ENCODE results near the gene GAN. TPM values are rescaled to one million over a fixed set of nuclear protein-coding genes. Genes with fewer than 3 reads are reported as not detected.
A peak's percentile ranks its signal among the peaks of the same experiment; 100 is the strongest.

GAN gene
- total RNA-seq, 5 donors from 2014 or later (not counting 1 experiment from before 2014, with no cell fraction given) = 5.4 to 8.1 (median 7.5) TPM

- H3K36me3 ChIP-seq (ENCODE audit: control insufficient read depth in 2 of 2, extremely low read depth in 1 of 2, insufficient read depth in 1 of 2, low read length in 1 of 2) = peaks cover 0 to 3% of the 10 kb centered on the region in 2 donors
- ChIA-PET POLR2A (interaction anchor here (0.6 kb wide), 2 partner anchors 12 to 435 kb away, joined by 4 to 10 read pairs; no protein-coding TSS in a partner anchor), CTCF (interaction anchor here in 1 of 2 donors (0.6 kb wide), 1 partner anchor 49 kb away, joined by 4 read pairs; no protein-coding TSS in a partner anchor)
- H3K27me3 Mint-ChIP-seq = no peaks in the 10 kb centered on the region
- H3K4me1 ChIP-seq (ENCODE audit: control insufficient read depth in 1 of 2, extremely low read depth in 1 of 2, insufficient read depth in 2 of 2, low read length in 2 of 2) = peaks cover 12 to 24% of the 10 kb centered on the region in 2 experiments
- no peak overlapping the region for H3K27ac ChIP-seq (ENCODE audit: low read length)
- peak overlapping the region; percentile 74 to 82 for H3K27ac Mint-ChIP-seq
- no peaks in the 10 kb centered on the region for H3K36me3 Mint-ChIP-seq
- H3K4me3 Mint-ChIP-seq = peak overlapping the region; percentile 94 to 98 (median 96)
- peaks cover 63 to 68% (median 66%) of the 10 kb centered on the region in 3 donors for H3K4me1 Mint-ChIP-seq
- under 1% methylated on average over 81 of the region's 88 CpGs for whole genome bisulfite sequencing (ENCODE audit: insufficient coverage)
- peak overlapping the region; percentile 55 to 87 for H3K4me3 ChIP-seq (ENCODE audit: control insufficient read depth in 1 of 2, extremely low read depth in 1 of 2, low read length in 1 of 2)
- DNase-seq (peak in 31 of 35 experiments; percentile 3 to 51 (median 18)), ATAC-seq (replicated peaks in 1 of 4) (peak; percentile 9 to 26 (median 18))
- no peaks in the 10 kb centered on the region for H3K27me3 ChIP-seq (replicated peaks in 1 of 2; ENCODE audit: control insufficient read depth in 2 of 2, extremely low read depth in 1 of 2, insufficient read depth in 2 of 2, low read length in 1 of 2)
- H3K9me3 ChIP-seq = no peaks in the 10 kb centered on the region
- H3K9me3 Mint-ChIP-seq = no peaks in the 10 kb centered on the region
Observed at GRCh38 chr16:81315271-81316175, 761 bp downstream of the GAN start.

- ATAC-seq (replicated peaks in 1 of 4) (no peak), DNase-seq (no peak)
- Histone ChIP-seq H3K27me3 (replicated peaks in 1 of 2; ENCODE audit: control insufficient read depth in 2 of 2, extremely low read depth in 1 of 2, insufficient read depth in 2 of 2, low read length in 1 of 2) (no peaks in the 10 kb centered on the region), H3K9me3 (no peaks in the 10 kb centered on the region), H3K4me3 (ENCODE audit: control insufficient read depth in 1 of 2, extremely low read depth in 1 of 2, low read length in 1 of 2) (peak overlapping the region in 1 of 2 donors; percentile 87), H3K27ac (ENCODE audit: low read length) (no peak overlapping the region), H3K4me1 (ENCODE audit: control insufficient read depth in 1 of 2, extremely low read depth in 1 of 2, insufficient read depth in 2 of 2, low read length in 2 of 2) (peaks cover 12 to 22% of the 10 kb centered on the region in 2 experiments), H3K36me3 (ENCODE audit: control insufficient read depth in 2 of 2, extremely low read depth in 1 of 2, insufficient read depth in 1 of 2, low read length in 1 of 2) (peaks cover 0 to 3% of the 10 kb centered on the region in 2 donors)
- Mint-ChIP-seq H3K4me1 (peaks cover 63 to 71% (median 66%) of the 10 kb centered on the region in 3 donors), H3K36me3 (no peaks in the 10 kb centered on the region), H3K27ac (peak overlapping the region; percentile 74 to 82), H3K27me3 (no peaks in the 10 kb centered on the region), H3K4me3 (peak overlapping the region; percentile 81 to 96 (median 85)), H3K9me3 (no peaks in the 10 kb centered on the region)
- ChIA-PET CTCF (no interaction called here), POLR2A (interaction anchor here in 1 of 2 donors (0.6 kb wide), 1 partner anchor 12 kb away, joined by 10 read pairs; no protein-coding TSS in a partner anchor)
- no CpG with 5 or more reads among the region's 5 CpGs for WGBS (ENCODE audit: insufficient coverage)
Observed at GRCh38 chr16:81316176-81316496, 1.4 kb downstream of the GAN start.

- Histone ChIP-seq H3K27me3 (replicated peaks in 1 of 2; ENCODE audit: control insufficient read depth in 2 of 2, extremely low read depth in 1 of 2, insufficient read depth in 2 of 2, low read length in 1 of 2) (no peaks in the 10 kb centered on the region), H3K27ac (ENCODE audit: low read length) (no peak overlapping the region), H3K4me1 (ENCODE audit: control insufficient read depth in 1 of 2, extremely low read depth in 1 of 2, insufficient read depth in 2 of 2, low read length in 2 of 2) (peaks cover 8 to 12% of the 10 kb centered on the region in 2 experiments), H3K36me3 (ENCODE audit: control insufficient read depth in 2 of 2, extremely low read depth in 1 of 2, insufficient read depth in 1 of 2, low read length in 1 of 2) (no peaks in the 10 kb centered on the region), H3K9me3 (no peaks in the 10 kb centered on the region), H3K4me3 (ENCODE audit: control insufficient read depth in 1 of 2, extremely low read depth in 1 of 2, low read length in 1 of 2) (no peak overlapping the region)
- 100% methylated on average over 1 of the region's 7 CpGs for WGBS (ENCODE audit: insufficient coverage)
- POLR2A ChIA-PET = no interaction called here
- H3K36me3 Mint-ChIP-seq = no peaks in the 10 kb centered on the region
- H3K4me1 Mint-ChIP-seq = peaks cover 46 to 50% (median 47%) of the 10 kb centered on the region in 3 donors
- H3K9me3 Mint-ChIP-seq = no peaks in the 10 kb centered on the region
- H3K27me3 Mint-ChIP-seq = no peaks in the 10 kb centered on the region
- CTCF ChIA-PET = no interaction called here
- H3K4me3 Mint-ChIP-seq = no peak overlapping the region
- no peak overlapping the region for H3K27ac Mint-ChIP-seq
- ATAC-seq (replicated peaks in 1 of 4) = no peak
- DNase-seq = no peak
Observed at GRCh38 chr16:81318711-81319110, 3.9 kb downstream of the GAN start.

GRCh38 chr16:81319221-81319912 lies 4.6 kb downstream of the GAN start:
- H3K27ac Mint-ChIP-seq = no peak overlapping the region
- H3K27me3 Mint-ChIP-seq = no peaks in the 10 kb centered on the region
- ATAC-seq (replicated peaks in 1 of 4) = no peak
- CTCF ChIA-PET = interaction anchor here (0.6 kb wide), 2 partner anchors 131 to 396 kb away, joined by 3 read pairs; no protein-coding TSS in a partner anchor
- H3K4me1 Mint-ChIP-seq = peaks cover 43 to 47% (median 44%) of the 10 kb centered on the region in 3 donors
- no peak overlapping the region for H3K4me3 Mint-ChIP-seq
- peaks cover 3% of the 10 kb centered on the region for H3K36me3 Mint-ChIP-seq
- POLR2A ChIA-PET = no interaction called here
- Histone ChIP-seq H3K4me3 (ENCODE audit: control insufficient read depth in 1 of 2, extremely low read depth in 1 of 2, low read length in 1 of 2) (no peak overlapping the region), H3K27ac (ENCODE audit: low read length) (no peak overlapping the region), H3K4me1 (ENCODE audit: control insufficient read depth in 1 of 2, extremely low read depth in 1 of 2, insufficient read depth in 2 of 2, low read length in 2 of 2) (peaks cover 3 to 6% of the 10 kb centered on the region in 2 experiments), H3K9me3 (no peaks in the 10 kb centered on the region), H3K27me3 (replicated peaks in 1 of 2; ENCODE audit: control insufficient read depth in 2 of 2, extremely low read depth in 1 of 2, insufficient read depth in 2 of 2, low read length in 1 of 2) (no peaks in the 10 kb centered on the region), H3K36me3 (ENCODE audit: control insufficient read depth in 2 of 2, extremely low read depth in 1 of 2, insufficient read depth in 1 of 2, low read length in 1 of 2) (no peaks in the 10 kb centered on the region)
- DNase-seq = no peak
- H3K9me3 Mint-ChIP-seq = no peaks in the 10 kb centered on the region
- no CpG with 5 or more reads among the region's 6 CpGs for WGBS (ENCODE audit: insufficient coverage)

- Histone ChIP-seq H3K27ac (ENCODE audit: low read length) (no peak overlapping the region), H3K4me1 (ENCODE audit: control insufficient read depth in 1 of 2, extremely low read depth in 1 of 2, insufficient read depth in 2 of 2, low read length in 2 of 2) (peaks cover 0 to 2% of the 10 kb centered on the region in 2 experiments), H3K9me3 (no peaks in the 10 kb centered on the region), H3K4me3 (ENCODE audit: control insufficient read depth in 1 of 2, extremely low read depth in 1 of 2, low read length in 1 of 2) (no peak overlapping the region), H3K36me3 (ENCODE audit: control insufficient read depth in 2 of 2, extremely low read depth in 1 of 2, insufficient read depth in 1 of 2, low read length in 1 of 2) (no peaks in the 10 kb centered on the region), H3K27me3 (replicated peaks in 1 of 2; ENCODE audit: control insufficient read depth in 2 of 2, extremely low read depth in 1 of 2, insufficient read depth in 2 of 2, low read length in 1 of 2) (no peaks in the 10 kb centered on the region)
- no peaks in the 10 kb centered on the region for H3K27me3 Mint-ChIP-seq
- peaks cover 38 to 54% (median 41%) of the 10 kb centered on the region in 3 donors for H3K4me1 Mint-ChIP-seq
- peaks cover 17% of the 10 kb centered on the region for H3K36me3 Mint-ChIP-seq
- no CpG with 5 or more reads among the region's 2 CpGs for WGBS (ENCODE audit: insufficient coverage)
- no peak overlapping the region for H3K4me3 Mint-ChIP-seq
- H3K27ac Mint-ChIP-seq = no peak overlapping the region
- CTCF ChIA-PET = no interaction called here
- ATAC-seq (replicated peaks in 1 of 4) (no peak), DNase-seq (no peak)
- H3K9me3 Mint-ChIP-seq = no peaks in the 10 kb centered on the region
- POLR2A ChIA-PET = no interaction called here
Observed at GRCh38 chr16:81321039-81321438, 6.3 kb downstream of the GAN start.

- Mint-ChIP-seq H3K36me3 (peaks cover 17% of the 10 kb centered on the region), H3K27me3 (no peaks in the 10 kb centered on the region), H3K4me1 (peaks cover 34 to 52% (median 39%) of the 10 kb centered on the region in 3 donors), H3K9me3 (no peaks in the 10 kb centered on the region), H3K27ac (no peak overlapping the region), H3K4me3 (no peak overlapping the region)
- Histone ChIP-seq H3K9me3 (no peaks in the 10 kb centered on the region), H3K4me3 (ENCODE audit: control insufficient read depth in 1 of 2, extremely low read depth in 1 of 2, low read length in 1 of 2) (no peak overlapping the region), H3K27me3 (replicated peaks in 1 of 2; ENCODE audit: control insufficient read depth in 2 of 2, extremely low read depth in 1 of 2, insufficient read depth in 2 of 2, low read length in 1 of 2) (no peaks in the 10 kb centered on the region), H3K27ac (ENCODE audit: low read length) (no peak overlapping the region), H3K4me1 (ENCODE audit: control insufficient read depth in 1 of 2, extremely low read depth in 1 of 2, insufficient read depth in 2 of 2, low read length in 2 of 2) (no peaks in the 10 kb centered on the region), H3K36me3 (ENCODE audit: control insufficient read depth in 2 of 2, extremely low read depth in 1 of 2, insufficient read depth in 1 of 2, low read length in 1 of 2) (no peaks in the 10 kb centered on the region)
- POLR2A ChIA-PET = no interaction called here
- no peak for DNase-seq
- ATAC-seq (replicated peaks in 1 of 4) = no peak
- WGBS (ENCODE audit: insufficient coverage) = no CpG with 5 or more reads among the region's 5 CpGs
- CTCF ChIA-PET = no interaction called here
Observed at GRCh38 chr16:81321536-81321935, 6.8 kb downstream of the GAN start.
